ENCODE data around the gene TACC2. TPM values are rescaled to one million over a fixed set of nuclear protein-coding genes. Genes with fewer than 3 reads are reported as not detected.

The TACC2 gene
- total and polyA plus RNA-seq, 9 of the 15 experiments (the other 6 are each of a cell fraction or from before 2014, with no cell fraction given), result under 0.01 to 0.35 (median 0.03) TPM; not detected in 6

GRCh38 chr10:122001698-122002097, 12.7 kb downstream of the TACC2 start:
- Histone ChIP-seq H4K20me1 (replicated peaks; ENCODE audit: control insufficient read depth, insufficient read depth, low read length) (no peaks in the 10 kb centered on the region), H3K4me2 (ENCODE audit: insufficient read depth, low read length) (no peak overlapping the region), H3K9me3 (replicated peaks; ENCODE audit: control insufficient read depth, insufficient read depth, low read depth, low read length) (no peaks in the 10 kb centered on the region), H3K36me3 (ENCODE audit: control insufficient read depth, insufficient read depth, low read length) (no peaks in the 10 kb centered on the region), H3K79me2 (ENCODE audit: control insufficient read depth, insufficient read depth, low read length) (no peaks in the 10 kb centered on the region), H3K4me3 (no peak overlapping the region), H3K4me1 (replicated peaks in 1 of 2; ENCODE audit: control insufficient read depth in 2 of 2, insufficient read depth in 2 of 2, low read length in 2 of 2) (no peaks in the 10 kb centered on the region), H3K9ac (ENCODE audit: insufficient read depth in 1 of 2, low read depth in 2 of 2, low read length in 2 of 2) (no peak overlapping the region), H3K27me3 (ENCODE audit: control insufficient read depth in 2 of 2, insufficient read depth in 2 of 2, low read length in 2 of 2) (peaks cover 0 to 17% of the 10 kb centered on the region in 2 experiments; a peak in 2 of 5 replicates), H2AFZ (ENCODE audit: low read depth, low read length) (no peak overlapping the region), H3K9me1 (ENCODE audit: control insufficient read depth, insufficient read depth, low read length) (no peaks in the 10 kb centered on the region), H3K27ac (ENCODE audit: extremely low read depth, low read depth, low read length) (no peak overlapping the region)
- no TSS peak for BruUV-seq (replicated peaks)
- ATAC-seq (no peak), FAIRE-seq (no peak), DNase-seq (ENCODE audit: extremely low read depth in 1 of 4, low spot score in 3 of 4) (no peak)
- POLR2A ChIA-PET, result no interaction called here
- CTCF ChIA-PET (ENCODE audit: low intra/inter-chr PET ratio), result no interaction called here
- 0% methylated on average over 1 of the region's 1 CpG for WGBS (ENCODE audit: insufficient coverage, low coverage, missing lambda C conversion rate)
- in situ Hi-C loops (cut with MboI), result no loop called here
- no peak for TF ChIP-seq HES1 (IDR thresholded peaks at IDR 0.05; ENCODE audit: low read depth)
- intact Hi-C loops (cut with micrococcal nuclease), result no loop called here

DNA sequence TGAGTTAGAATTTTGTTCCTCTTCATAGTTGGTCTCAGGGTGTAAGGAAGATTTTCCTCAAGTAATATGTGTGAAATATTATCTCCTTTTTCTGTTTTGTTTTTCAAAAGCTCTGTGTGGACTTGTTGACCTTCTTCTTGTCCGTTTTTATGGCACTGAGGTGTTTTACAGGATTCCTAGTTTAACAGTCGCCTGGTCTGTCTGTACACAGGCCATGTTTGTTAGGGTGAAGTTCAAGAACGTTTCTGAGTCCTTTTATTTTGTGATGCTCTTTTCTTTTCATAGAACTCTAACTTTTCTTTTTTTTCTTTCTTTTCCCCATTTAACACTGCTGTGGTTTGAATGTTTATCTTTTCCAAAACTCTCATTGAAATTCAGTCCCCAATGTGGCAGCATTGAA, 18.5 kb downstream of the TACC2 start:
- POLR2A ChIA-PET, result no interaction called here
- no peak for TF ChIP-seq ZNF707 (CRISPR knock-in tag; conservative IDR thresholded peaks at IDR 0.05)
- TF ChIP-seq, protein P1, sequence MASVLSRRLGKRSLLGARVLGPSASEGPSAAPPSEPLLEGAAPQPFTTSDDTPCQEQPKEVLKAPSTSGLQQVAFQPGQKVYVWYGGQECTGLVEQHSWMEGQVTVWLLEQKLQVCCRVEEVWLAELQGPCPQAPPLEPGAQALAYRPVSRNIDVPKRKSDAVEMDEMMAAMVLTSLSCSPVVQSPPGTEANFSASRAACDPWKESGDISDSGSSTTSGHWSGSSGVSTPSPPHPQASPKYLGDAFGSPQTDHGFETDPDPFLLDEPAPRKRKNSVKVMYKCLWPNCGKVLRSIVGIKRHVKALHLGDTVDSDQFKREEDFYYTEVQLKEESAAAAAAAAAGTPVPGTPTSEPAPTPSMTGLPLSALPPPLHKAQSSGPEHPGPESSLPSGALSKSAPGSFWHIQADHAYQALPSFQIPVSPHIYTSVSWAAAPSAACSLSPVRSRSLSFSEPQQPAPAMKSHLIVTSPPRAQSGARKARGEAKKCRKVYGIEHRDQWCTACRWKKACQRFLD (CRISPR knock-in tag; IDR thresholded peaks at IDR 0.05), result no peak
- no peak for TF ChIP-seq RBM15 (IDR thresholded peaks at IDR 0.05; ENCODE audit: insufficient read depth, low read length)
- no peak for TF ChIP-seq NR2C2 (CRISPR knock-in tag; IDR thresholded peaks at IDR 0.05)
- no peak for TF ChIP-seq NR2C2 (tag; IDR thresholded peaks at IDR 0.05)
- no peak for TF ChIP-seq CTCF (IDR thresholded peaks at IDR 0.05 in 2 of 3, conservative IDR thresholded peaks at IDR 0.05 in 1 of 3; ENCODE audit: insufficient read depth in 2 of 3, low read depth in 1 of 3, low read length in 3 of 3)
- no peak for TF ChIP-seq ATF6 (CRISPR knock-in tag; IDR thresholded peaks at IDR 0.05)

More for the DNA sequence above, 18.5 kb downstream of the TACC2 start:
- H3K4me1 ChIP-seq (replicated peaks in 1 of 2; ENCODE audit: control insufficient read depth in 2 of 2, insufficient read depth in 2 of 2, low read length in 2 of 2), result no peaks in the 10 kb centered on the region
- H3K27me3 ChIP-seq (ENCODE audit: control insufficient read depth in 2 of 2, insufficient read depth in 2 of 2, low read length in 2 of 2), result peaks cover 0 to 10% of the 10 kb centered on the region in 2 experiments; a peak in 4 of 5 replicates
- 0% methylated on average over 3 of the region's 3 CpGs for WGBS (ENCODE audit: insufficient coverage, low coverage, missing lambda C conversion rate)
- no peaks in the 10 kb centered on the region for H3K36me3 ChIP-seq (ENCODE audit: control insufficient read depth, insufficient read depth, low read length)
- intact Hi-C loops (cut with micrococcal nuclease), result no loop called here
- no peak overlapping the region for H3K4me2 ChIP-seq (ENCODE audit: insufficient read depth, low read length)
- no peak overlapping the region for H3K9ac ChIP-seq (ENCODE audit: insufficient read depth in 1 of 2, low read depth in 2 of 2, low read length in 2 of 2)
- no peak for DNase-seq (ENCODE audit: extremely low read depth in 1 of 4, low spot score in 3 of 4)
- BruUV-seq (replicated peaks), result no TSS peak
- H2AFZ ChIP-seq (ENCODE audit: low read depth, low read length), result no peak overlapping the region
- FAIRE-seq, result no peak
- H4K20me1 ChIP-seq (replicated peaks; ENCODE audit: control insufficient read depth, insufficient read depth, low read length), result no peaks in the 10 kb centered on the region
- in situ Hi-C loops (cut with MboI), result no loop called here
- no peak for ATAC-seq
- H3K79me2 ChIP-seq (ENCODE audit: control insufficient read depth, insufficient read depth, low read length), result no peaks in the 10 kb centered on the region
- no peaks in the 10 kb centered on the region for H3K9me1 ChIP-seq (ENCODE audit: control insufficient read depth, insufficient read depth, low read length)
- CTCF ChIA-PET (ENCODE audit: low intra/inter-chr PET ratio), result no interaction called here
- no peaks in the 10 kb centered on the region for H3K9me3 ChIP-seq (replicated peaks; ENCODE audit: control insufficient read depth, insufficient read depth, low read depth, low read length)
- no peak overlapping the region for H3K27ac ChIP-seq (ENCODE audit: extremely low read depth, low read depth, low read length)
- no peak overlapping the region for H3K4me3 ChIP-seq
